ENCODE measurements around the gene STXBP1. TPM values are rescaled to one million over a fixed set of nuclear protein-coding genes. Genes with fewer than 3 reads are reported as not detected.

The STXBP1 gene
- total and polyA plus RNA-seq, 2 of the 8 experiments (the other 6 are each of a cell fraction or from before 2014, with no cell fraction given): 11.5 to 60.9 TPM

GRCh38 chr9:127680226-127680625 lies 68.1 kb downstream of the STXBP1 start:
- H3K79me1 ChIP-seq (ENCODE audit: low read depth, low read length): no peaks in the 10 kb centered on the region
- H3K23me2 ChIP-seq (ENCODE audit: low read depth, low read length): no peaks in the 10 kb centered on the region
- H3K9me3 ChIP-seq (ENCODE audit: insufficient read depth in 2 of 2, low read depth in 1 of 2, low read length in 1 of 2): no peaks in the 10 kb centered on the region
- no peak overlapping the region for H3K14ac ChIP-seq (ENCODE audit: insufficient read length)
- H3K4me3 ChIP-seq (ENCODE audit: extremely low read depth in 1 of 4, insufficient read depth in 2 of 4, low read depth in 3 of 4, low read length in 4 of 4): no peak overlapping the region
- H2BK5ac ChIP-seq (ENCODE audit: low read depth, low read length): no peak overlapping the region
- no peak overlapping the region for H4K91ac ChIP-seq (replicated peaks; ENCODE audit: insufficient read length, low read length)
- H3K4me2 ChIP-seq (ENCODE audit: insufficient read depth in 1 of 2, low read depth in 2 of 2, low read length in 2 of 2): no peak overlapping the region
- no peak overlapping the region for H2BK12ac ChIP-seq (ENCODE audit: low read depth, low read length)
- WGBS, 2 experiments (ENCODE audit: extremely low coverage in 1 of 2, insufficient coverage in 1 of 2, insufficient read length in 1 of 2, insufficient replicate concordance in 2 of 2, low coverage in 1 of 2, low lambda C conversion rate in 2 of 2, missing lambda C conversion rate in 1 of 2): 87% methylated on average over 11 of the region's 11 CpGs; no CpG with 5 or more reads in 1 of the 2 experiments
- no peak overlapping the region for H2AFZ ChIP-seq (ENCODE audit: low read length)
- H3K56ac ChIP-seq (replicated peaks; ENCODE audit: insufficient read length, low read depth, low read length): no peak overlapping the region
- ChIA-PET CTCF (ENCODE audit: partially characterized antibody) (interaction anchor here (0.6 to 2.8 kb wide), 5 partner anchors 28 to 176 kb away, joined by 3 to 8 read pairs (median 4); partner anchors contain the start of gene TOR2A), POLR2A (ENCODE audit: partially characterized antibody) (interaction anchor here (0.7 kb wide), 1 partner anchor 86 kb away, joined by 3 read pairs; no protein-coding TSS in a partner anchor)
- H4K8ac ChIP-seq (ENCODE audit: extremely low read depth, insufficient read depth, low read length): no peak overlapping the region
- H2BK20ac ChIP-seq (ENCODE audit: low read length): no peak overlapping the region
- no peak overlapping the region for H3K4ac ChIP-seq (replicated peaks; ENCODE audit: insufficient read length, low read depth, low read length)
- H3K9ac ChIP-seq (replicated peaks in 1 of 4; ENCODE audit: extremely low read depth in 1 of 4, low read depth in 3 of 4, low read length in 3 of 4): no peak overlapping the region
- no peak overlapping the region for H2AK5ac ChIP-seq (ENCODE audit: low read depth, low read length)
- no peak overlapping the region for H2BK15ac ChIP-seq (ENCODE audit: low read length)
- DNase-seq (ENCODE audit: low read depth in 1 of 2, low spot score in 2 of 2) (no peak), FAIRE-seq (no peak)
- no peak overlapping the region for H3K23ac ChIP-seq (ENCODE audit: insufficient read length)
- no peak overlapping the region for H3K27ac ChIP-seq (ENCODE audit: low read depth, low read length)
- H4K20me1 ChIP-seq (replicated peaks in 1 of 2; ENCODE audit: control insufficient read depth in 1 of 2, insufficient read depth in 2 of 2, low read length in 2 of 2): peaks cover 0 to 2% of the 10 kb centered on the region in 2 experiments
- H3K27me3 ChIP-seq (replicated peaks in 1 of 4; ENCODE audit: control insufficient read depth in 3 of 4, extremely low read depth in 1 of 4, insufficient read depth in 3 of 4, low read length in 3 of 4): no peaks in the 10 kb centered on the region
- H2BK120ac ChIP-seq (replicated peaks; ENCODE audit: low read depth, low read length): no peak overlapping the region
- H3K4me1 ChIP-seq (replicated peaks in 1 of 4; ENCODE audit: control insufficient read depth in 3 of 4, insufficient read depth in 4 of 4, low read length in 3 of 4): no peaks in the 10 kb centered on the region
- peaks cover 2 to 45% (median 18%) of the 10 kb centered on the region in 4 experiments; a peak in 5 of 8 replicates for H3K36me3 ChIP-seq (ENCODE audit: control insufficient read depth in 2 of 4, insufficient read depth in 4 of 4, low read length in 3 of 4)
- no peak overlapping the region for H3K18ac ChIP-seq (ENCODE audit: extremely low read depth, low read length)
- H4K5ac ChIP-seq (ENCODE audit: insufficient read length, low read depth, low read length): no peak overlapping the region
- no peaks in the 10 kb centered on the region for H3K79me2 ChIP-seq (ENCODE audit: control insufficient read depth in 1 of 2, insufficient read depth in 2 of 2, low read length in 2 of 2)
- TF ChIP-seq CTBP2 (IDR thresholded peaks at IDR 0.05; ENCODE audit: borderline replicate concordance, insufficient read depth, insufficient read length, low read length) (no peak), RFX5 (IDR thresholded peaks at IDR 0.05; ENCODE audit: borderline replicate concordance, low read depth, low read length) (no peak), KDM5A (IDR thresholded peaks at IDR 0.05; ENCODE audit: low read length) (no peak), CHD2 (IDR thresholded peaks at IDR 0.05; ENCODE audit: low read length) (no peak), HDAC6 (IDR thresholded peaks at IDR 0.05; ENCODE audit: low read depth, low read length) (no peak), KDM4A (IDR thresholded peaks at IDR 0.05; ENCODE audit: low read depth, low read length, severe bottlenecking) (no peak), JUND (IDR thresholded peaks at IDR 0.05; ENCODE audit: low read length) (no peak), PHF8 (conservative IDR thresholded peaks at IDR 0.05; ENCODE audit: low read depth, low read length) (no peak), TAF7 (optimal IDR thresholded peaks at IDR 0.05; ENCODE audit: borderline replicate concordance, low read depth, low read length) (no peak), USF2 (IDR thresholded peaks at IDR 0.05; ENCODE audit: low read length) (no peak), SP4 (IDR thresholded peaks at IDR 0.05; ENCODE audit: low read length) (no peak), NRF1 (IDR thresholded peaks at IDR 0.05; ENCODE audit: low read depth, low read length) (no peak), POLR2A (IDR thresholded peaks at IDR 0.05; ENCODE audit: control extremely low read depth in 1 of 2, low read depth in 2 of 2, low read length in 2 of 2) (no peak), SP1 (IDR thresholded peaks at IDR 0.05; ENCODE audit: low read depth, low read length) (no peak)
